ENCODE data around the gene FZD1.

GRCh38 chr7:91293136-91293535 lies 28.9 kb downstream of the FZD1 start:
- TF ChIP-seq CTCF (IDR thresholded peaks at IDR 0.05; ENCODE audit: borderline replicate concordance, extremely low read depth, low read length, poor library complexity, severe bottlenecking) (no peak), EZH2 (IDR thresholded peaks at IDR 0.05; ENCODE audit: borderline replicate concordance, low read depth, low read length, severe bottlenecking) (no peak)
